SU-DHL-6 (cell line): Measurements from ENCODE around the gene MTERF1.

Experiments
- CTCF ChIP-seq: fragments of 200-600 bp; sonication (generic); IDR thresholded peaks from one replicate; pipeline ENCODE4 v1.5.1; 2017; ENCODE audit warnings: antibody characterized with exemption, mild to moderate bottlenecking, low read length, moderate library complexity; ENCODE audit not compliant: insufficient read depth, poor library complexity, severe bottlenecking
- EZH2phosphoT487 ChIP-seq: fragments of 200-600 bp; sonication (generic), shearing (Covaris generic); conservative IDR thresholded peaks from 2 replicates; pipeline ENCODE4 v1.6.1; 2018; ENCODE audit warnings: mild to moderate bottlenecking, antibody characterized with exemption, low read length, moderate library complexity, mixed read lengths

GRCh38 chr7:91892099-91892705 is 11.7 kb upstream of the MTERF1 start:
- TF ChIP-seq CTCF = no peak
- no peak for TF ChIP-seq EZH2phosphoT487
